ENCODE measurements around the gene RPL3.

GRCh38 chr22:39343259-39344045, 24.0 kb upstream of the RPL3 start:
- TF ChIP-seq CTCF (conservative IDR thresholded peaks at IDR 0.05) (peak; percentile 94), ZFX (IDR thresholded peaks at IDR 0.05) (no peak)
